ENCODE measurements around the gene CNPY1.

The CNPY1 gene

DNA sequence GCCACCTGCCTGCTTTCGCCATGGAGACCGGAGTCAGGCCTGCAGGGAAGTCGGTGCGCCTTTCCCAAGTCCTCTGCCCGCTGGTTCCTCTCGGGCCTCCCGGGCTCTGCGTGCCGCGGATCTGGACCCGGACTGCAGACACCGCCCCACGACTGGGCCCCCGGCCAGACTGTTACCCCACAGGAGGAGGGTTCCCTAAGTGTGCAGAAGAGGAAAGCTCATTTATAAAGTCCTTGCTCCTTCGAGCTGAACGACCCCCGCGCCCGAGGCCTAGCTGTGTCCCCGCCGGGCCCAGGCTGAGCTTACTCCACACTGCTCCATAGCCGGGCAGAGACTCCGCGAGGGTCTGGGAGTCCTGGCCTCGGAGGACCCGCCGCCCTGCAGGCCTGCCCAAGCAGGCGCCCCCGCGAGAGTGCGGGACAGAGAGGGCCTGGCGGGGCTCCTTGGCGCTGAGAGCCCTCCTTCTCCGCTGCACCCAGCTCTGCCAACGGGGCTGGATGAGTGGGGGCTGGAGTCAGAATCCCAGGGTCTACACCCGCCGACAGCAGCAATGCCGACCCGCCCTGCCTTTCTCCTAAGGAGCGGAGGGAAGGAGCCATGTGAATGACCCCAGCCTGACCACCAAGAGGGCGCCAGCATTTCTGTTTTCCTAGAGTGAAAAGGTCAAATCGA, 80.1 kb downstream of the CNPY1 start:
- DNase-seq: peak; percentile 63

DNA sequence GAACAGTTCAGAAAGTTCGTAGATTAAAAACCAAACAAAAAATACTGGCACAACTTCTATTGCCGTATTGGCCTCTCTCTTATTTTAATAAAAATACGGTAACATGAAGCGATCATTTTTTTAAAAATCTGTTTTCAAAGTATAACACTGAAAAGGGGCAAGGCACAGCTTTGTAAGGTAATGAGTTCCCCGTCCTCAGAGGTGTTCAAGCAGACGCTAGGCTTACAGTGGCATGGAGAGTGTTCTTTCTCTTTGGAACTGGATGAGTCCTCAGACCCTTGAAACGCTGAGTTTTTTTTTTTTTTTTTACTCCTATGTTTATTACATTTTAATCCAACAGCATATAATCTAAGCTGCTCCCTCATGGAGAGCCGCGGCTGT, 80.6 kb downstream of the CNPY1 start:
- DNase-seq: no peak

DNA sequence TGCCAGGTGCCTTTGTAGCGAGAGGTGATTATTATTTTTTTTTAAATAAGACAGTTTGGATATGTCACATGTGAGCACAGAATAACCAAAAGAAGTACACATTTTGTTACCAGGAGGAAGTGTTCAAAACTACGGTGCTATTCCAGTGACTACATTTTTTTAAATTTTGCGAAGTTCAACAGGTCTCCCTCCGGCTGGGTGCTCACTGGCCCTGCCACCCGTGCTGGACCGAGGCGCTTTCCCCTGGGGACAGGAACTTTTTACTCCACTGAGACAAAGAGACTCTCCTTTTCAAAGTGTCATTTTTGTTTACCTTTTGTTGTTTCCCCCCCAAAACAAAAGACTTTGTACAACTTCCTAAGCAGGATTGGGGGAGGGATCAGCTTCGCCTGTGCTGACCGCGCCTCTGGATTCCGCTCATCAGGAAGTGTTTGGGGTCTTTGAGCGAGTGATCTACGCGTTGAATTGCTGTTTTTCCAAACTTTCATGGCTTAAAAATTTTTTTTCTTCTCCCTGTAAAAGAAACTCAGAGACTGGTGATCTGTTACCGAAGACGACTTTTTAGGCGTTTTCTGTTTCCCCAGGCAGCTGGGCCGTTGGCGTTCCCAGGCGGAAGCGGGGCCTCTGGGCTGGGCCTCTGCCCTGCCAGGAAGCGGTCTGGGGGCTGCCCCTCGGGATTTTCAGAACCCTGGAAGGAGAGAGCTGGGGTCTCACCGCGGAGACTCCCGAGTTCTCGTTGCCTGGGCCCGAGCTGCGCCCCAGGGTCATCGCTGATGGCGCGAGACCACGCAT, 81.2 kb downstream of the CNPY1 start:
- DNase-seq: peak; percentile 53

DNA sequence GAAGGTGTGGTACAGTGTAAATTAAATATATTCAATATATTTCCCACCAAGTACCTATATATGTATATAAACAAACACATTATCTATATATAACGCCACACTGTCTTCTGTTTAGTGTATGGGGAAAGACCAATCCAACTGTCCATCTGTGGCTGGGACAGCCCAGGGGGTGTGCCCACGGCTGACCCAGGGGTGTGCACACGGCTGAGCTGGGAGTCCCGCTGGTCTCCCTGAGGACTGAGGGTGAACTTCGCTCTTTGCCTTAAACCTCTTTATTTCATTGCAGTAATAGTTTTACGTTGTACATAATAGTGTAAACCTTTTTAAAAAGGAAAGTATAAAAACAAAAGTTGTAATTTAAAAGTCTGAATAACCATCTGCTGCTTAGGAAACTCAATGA, 82.2 kb downstream of the CNPY1 start:
- DNase-seq: no peak

DNA sequence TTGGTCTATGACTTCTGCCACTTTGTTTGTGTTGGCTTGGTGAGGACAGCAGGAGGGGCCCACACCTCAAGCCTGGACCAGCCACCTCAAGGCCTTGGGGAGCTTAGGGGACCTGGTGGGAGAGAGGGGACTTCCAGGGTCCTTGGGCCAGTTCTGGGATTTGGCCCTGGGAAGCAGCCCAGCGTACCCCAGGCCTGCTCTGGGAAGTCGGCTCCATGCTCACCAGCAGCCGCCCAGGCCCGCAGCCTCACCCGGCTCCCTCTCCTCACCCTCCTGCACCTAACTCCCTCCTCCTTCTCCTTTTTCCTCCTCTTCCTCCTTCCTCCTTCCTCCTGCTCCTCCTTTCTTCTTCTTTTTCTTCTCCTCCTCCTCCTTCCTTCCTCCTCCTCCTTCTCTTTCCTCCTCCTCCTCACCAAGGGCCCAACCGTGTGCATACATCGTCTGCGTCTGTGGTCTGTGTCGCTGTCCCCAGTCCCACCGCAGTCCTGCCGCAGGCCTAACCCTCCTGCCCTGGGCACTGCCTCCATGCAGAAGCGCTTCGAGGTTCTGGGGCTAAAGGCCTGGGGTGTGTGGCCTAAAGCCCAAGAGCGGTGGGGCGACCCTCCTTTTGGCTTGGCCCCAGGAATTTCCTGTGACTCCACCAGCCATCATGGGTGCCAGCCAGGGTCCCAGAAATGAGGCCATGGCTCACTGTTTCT, 83.1 kb downstream of the CNPY1 start:
- peak; percentile 44 for DNase-seq

DNA sequence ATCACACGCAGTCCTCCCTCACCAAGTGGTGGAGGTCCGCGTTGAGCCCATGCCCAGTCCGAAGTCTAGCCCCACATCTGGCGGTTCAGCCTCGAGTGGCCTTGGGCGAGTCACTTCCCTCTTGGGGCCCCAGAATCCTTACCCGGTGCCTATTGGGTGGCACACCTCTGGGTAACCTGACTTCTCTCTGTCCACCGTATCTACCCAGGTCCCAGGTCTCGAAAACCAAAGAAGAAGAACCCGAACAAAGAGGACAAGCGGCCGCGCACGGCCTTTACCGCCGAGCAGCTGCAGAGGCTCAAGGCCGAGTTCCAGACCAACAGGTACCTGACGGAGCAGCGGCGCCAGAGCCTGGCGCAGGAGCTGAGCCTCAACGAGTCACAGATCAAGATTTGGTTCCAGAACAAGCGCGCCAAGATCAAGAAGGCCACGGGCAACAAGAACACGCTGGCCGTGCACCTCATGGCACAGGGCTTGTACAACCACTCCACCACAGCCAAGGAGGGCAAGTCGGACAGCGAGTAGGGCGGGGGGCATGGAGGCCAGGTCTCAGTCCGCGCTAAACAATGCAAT, 84.1 kb downstream of the CNPY1 start:
- peak; percentile 35 for DNase-seq

DNA sequence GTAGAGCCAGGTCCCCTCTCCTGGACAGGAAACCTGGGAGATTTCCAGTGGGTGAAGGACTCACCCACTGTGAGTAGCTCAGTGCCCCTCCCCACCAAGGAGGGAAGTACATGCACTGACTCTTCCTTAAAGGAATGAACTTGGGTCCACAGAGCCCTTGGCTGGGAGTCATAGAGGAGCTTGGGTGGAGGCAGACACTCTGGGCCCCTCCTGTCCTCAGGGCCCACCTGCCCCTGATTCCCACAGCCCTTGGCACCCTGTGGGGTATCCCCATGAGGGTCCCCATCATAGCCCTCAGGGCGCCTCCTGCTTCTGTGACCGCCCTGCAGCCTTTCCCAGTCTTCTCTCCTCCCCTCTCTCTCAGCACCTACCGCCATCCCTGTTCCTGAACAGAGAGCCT, 84.7 kb downstream of the CNPY1 start:
- DNase-seq: no peak

- no peak for DNase-seq
These were observed 85.3 kb downstream of the CNPY1 start for GRCh38 chr7:155460926-155461613.

GRCh38 chr7:155459700-155460461, 86.5 kb downstream of the CNPY1 start:
- DNase-seq: peak; percentile 44

GRCh38 chr7:155458878-155459699, 87.3 kb downstream of the CNPY1 start:
- no peak for DNase-seq

DNA sequence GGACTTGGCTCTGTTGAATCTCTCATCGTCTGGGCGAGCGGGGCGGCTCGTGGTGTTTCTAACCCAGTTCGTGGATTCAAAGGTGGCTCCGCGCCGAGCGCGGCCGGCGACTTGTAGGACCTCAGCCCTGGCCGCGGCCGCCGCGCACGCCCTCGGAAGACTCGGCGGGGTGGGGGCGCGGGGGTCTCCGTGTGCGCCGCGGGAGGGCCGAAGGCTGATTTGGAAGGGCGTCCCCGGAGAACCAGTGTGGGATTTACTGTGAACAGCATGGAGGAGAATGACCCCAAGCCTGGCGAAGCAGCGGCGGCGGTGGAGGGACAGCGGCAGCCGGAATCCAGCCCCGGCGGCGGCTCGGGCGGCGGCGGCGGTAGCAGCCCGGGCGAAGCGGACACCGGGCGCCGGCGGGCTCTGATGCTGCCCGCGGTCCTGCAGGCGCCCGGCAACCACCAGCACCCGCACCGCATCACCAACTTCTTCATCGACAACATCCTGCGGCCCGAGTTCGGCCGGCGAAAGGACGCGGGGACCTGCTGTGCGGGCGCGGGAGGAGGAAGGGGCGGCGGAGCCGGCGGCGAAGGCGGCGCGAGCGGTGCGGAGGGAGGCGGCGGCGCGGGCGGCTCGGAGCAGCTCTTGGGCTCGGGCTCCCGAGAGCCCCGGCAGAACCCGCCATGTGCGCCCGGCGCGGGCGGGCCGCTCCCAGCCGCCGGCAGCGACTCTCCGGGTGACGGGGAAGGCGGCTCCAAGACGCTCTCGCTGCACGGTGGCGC, 88.1 kb downstream of the CNPY1 start, which contains the start of gene EN2:
EN2 (plus strand) TSS at position 19 of the 767 bp plus-strand sequence; CDS start at position 268, 249 bp downstream.
- DNase-seq: peak; percentile 74

GRCh38 chr7:155457544-155458110, 88.7 kb downstream of the CNPY1 start:
- DNase-seq: no peak

DNA sequence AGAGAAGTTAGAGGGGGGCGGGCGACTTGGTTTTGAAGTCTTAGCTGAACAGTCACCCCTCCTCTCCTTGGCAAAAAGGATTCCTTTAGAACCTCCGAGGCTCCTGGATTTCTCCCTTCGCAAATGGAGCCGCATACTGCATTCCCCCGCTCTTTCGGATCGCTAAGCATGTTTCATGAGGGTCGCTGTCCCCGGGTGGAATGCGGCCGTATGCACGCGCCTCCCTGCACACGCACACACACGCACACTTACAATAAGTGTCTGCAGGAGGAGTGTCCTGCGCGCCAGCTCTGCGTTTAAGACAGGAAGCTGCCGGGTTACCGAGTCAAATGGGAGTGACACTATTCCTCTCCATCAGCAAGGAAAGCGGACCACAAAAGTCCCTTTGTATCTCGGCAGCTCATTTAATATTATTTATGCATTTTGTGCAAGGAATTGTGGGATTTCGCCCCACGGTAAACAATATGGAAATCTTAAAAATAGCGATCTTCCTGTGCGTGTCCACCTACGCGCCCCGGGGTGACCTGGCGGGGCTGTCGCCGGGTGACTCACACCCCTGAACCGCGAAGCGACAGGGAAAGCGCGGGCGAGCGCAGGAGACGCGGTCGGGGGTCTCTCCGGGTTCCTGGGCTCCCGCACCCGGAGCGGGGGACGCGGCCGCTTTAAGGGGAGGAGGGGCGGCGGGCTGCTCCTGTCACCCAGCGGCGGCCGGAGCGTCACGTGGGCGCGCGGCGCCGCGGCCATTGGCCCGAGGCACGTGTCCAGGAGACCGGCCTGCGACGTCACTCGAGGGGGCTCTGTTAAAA, 89.4 kb downstream of the CNPY1 start:
- DNase-seq: peak; percentile 88

GRCh38 chr7:155455776-155456737, 90.3 kb downstream of the CNPY1 start:
- DNase-seq: peak; percentile 40

DNA sequence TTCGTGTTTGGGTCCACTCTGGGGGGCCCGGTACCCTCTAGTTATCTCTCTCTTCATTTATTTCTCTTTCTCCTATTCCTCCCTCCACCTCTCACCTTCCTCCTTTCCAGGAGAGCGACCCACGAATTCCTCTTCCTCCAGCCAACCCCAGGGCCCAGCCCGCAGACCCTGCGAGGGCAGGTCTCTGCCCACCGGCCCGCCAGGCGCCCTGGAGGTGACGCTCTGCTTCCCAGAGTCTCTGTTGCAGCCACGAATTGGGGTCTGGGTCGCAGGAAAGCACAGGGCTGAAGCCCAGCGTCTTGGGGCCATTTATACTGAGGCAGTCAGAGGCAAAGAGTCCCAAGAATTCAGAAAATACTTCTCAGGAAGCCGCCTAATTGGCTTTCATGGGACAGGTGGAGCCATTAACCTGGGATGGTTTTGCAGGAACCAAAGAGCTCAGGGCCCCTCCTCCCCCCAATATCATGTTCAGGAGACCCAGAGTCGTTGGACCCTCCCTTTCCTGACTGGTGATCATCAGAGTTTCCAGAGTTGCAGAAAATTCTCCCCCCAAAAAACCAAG, 91.1 kb downstream of the CNPY1 start:
- DNase-seq: no peak

GRCh38 chr7:155454183-155455112, 91.9 kb downstream of the CNPY1 start:
- peak; percentile 71 for DNase-seq
